ENCODE results near the gene HTRA2. TPM values are rescaled to one million over a fixed set of nuclear protein-coding genes. Genes with fewer than 3 reads are reported as not detected.
A peak's percentile ranks its signal among the peaks of the same experiment; 100 is the strongest.

HTRA2 gene
- total RNA-seq, 1 experiment from 2014 or later: 24.9 TPM

GRCh38 chr2:74550231-74550630 lies 20.5 kb downstream of the HTRA2 start:
- Mint-ChIP-seq H3K27ac (no peak overlapping the region), H3K27me3 (ENCODE audit: low read depth) (peaks cover 58% of the 10 kb centered on the region)
- H3K27me3 ChIP-seq (ENCODE audit: insufficient read depth, low read length): no peaks in the 10 kb centered on the region; the same call in 1 of the 2 replicates

More at GRCh38 chr2:74550231-74550630, 20.5 kb downstream of the HTRA2 start:
- Histone ChIP-seq H3K4me1 (ENCODE audit: insufficient read depth, low read length) (0 out of 2 replicates have a peak, but pooled peaks cover 2% of the 10 kb centered on the region), H4K91ac (ENCODE audit: insufficient read length, low read depth, low read length) (no peak overlapping the region), H3K79me1 (ENCODE audit: insufficient read depth, low read depth, low read length, poor library complexity, severe bottlenecking) (no peaks in the 10 kb centered on the region), H3K14ac (ENCODE audit: insufficient read depth, low read length) (no peak overlapping the region), H3K4me2 (ENCODE audit: insufficient read depth, insufficient read length, low read length) (no peak overlapping the region), H3K27ac (ENCODE audit: insufficient read length, low read depth, low read length) (no peak overlapping the region), H3K79me2 (ENCODE audit: insufficient read depth, low read length) (0 out of 2 replicates have a peak, but pooled peaks cover 2% of the 10 kb centered on the region), H2BK12ac (ENCODE audit: insufficient read length, low read depth, low read length) (no peak overlapping the region), H3K9me3 (ENCODE audit: control insufficient read depth, low read depth, low read length) (no peaks in the 10 kb centered on the region), H4K5ac (ENCODE audit: insufficient read length, low read depth, low read length) (no peak overlapping the region), H3K23me2 (ENCODE audit: insufficient read length, low read depth, low read length, poor library complexity, severe bottlenecking) (peaks cover 18% of the 10 kb centered on the region), H3T11ph (ENCODE audit: low read length) (no peak overlapping the region), H3K4ac (ENCODE audit: low read depth, low read length) (no peak overlapping the region), H2BK15ac (ENCODE audit: low read depth, low read length) (no peak overlapping the region), H3K18ac (ENCODE audit: insufficient read length, low read depth, low read length) (no peak overlapping the region), H3K23ac (ENCODE audit: insufficient read length, low read depth, low read length) (no peak overlapping the region), H3K56ac (ENCODE audit: insufficient read length, low read depth, low read length) (no peak overlapping the region), H2AK5ac (ENCODE audit: insufficient read length, low read length) (no peak overlapping the region), H2AFZ (ENCODE audit: low read length) (no peak overlapping the region), H2BK120ac (ENCODE audit: low read depth, low read length, poor library complexity, severe bottlenecking) (no peak overlapping the region), H3K9ac (ENCODE audit: extremely low read depth, insufficient read length, low read length) (no peak overlapping the region), H2BK5ac (ENCODE audit: insufficient read length, low read length) (no peak overlapping the region), H4K20me1 (ENCODE audit: control insufficient read depth, insufficient read depth, insufficient read length) (no peaks in the 10 kb centered on the region), H4K8ac (replicated peaks; ENCODE audit: insufficient read length, low read depth, low read length) (no peak overlapping the region), H2BK20ac (ENCODE audit: low read depth, low read length, poor library complexity, severe bottlenecking) (no peak overlapping the region)
- no peak for TF ChIP-seq CTCF (conservative IDR thresholded peaks at IDR 0.05)
- Mint-ChIP-seq H3K9me3 (no peaks in the 10 kb centered on the region), H3K4me1 (peaks cover 29% of the 10 kb centered on the region in 2 experiments), H3K4me3 (peak overlapping the region; percentile 76 to 78; a peak in 4 of 5 replicates), H3K36me3 (ENCODE audit: insufficient read depth in 1 of 3, low read depth in 3 of 3) (peaks cover 0 to 7% (median 4%) of the 10 kb centered on the region in 3 experiments; a peak in 6 of 7 replicates)
- no peak for DNase-seq
- WGBS (ENCODE audit: extremely low coverage, insufficient read length, low lambda C conversion rate): no CpG with 5 or more reads among the region's 7 CpGs
